ENCODE results near the gene CBLB.
"Not testable (repeated sequence)": the region's sequence is repeated elsewhere in the genome, so short reads cannot be mapped to it uniquely, and the experiment has no call there.

Gene CBLB

DNA sequence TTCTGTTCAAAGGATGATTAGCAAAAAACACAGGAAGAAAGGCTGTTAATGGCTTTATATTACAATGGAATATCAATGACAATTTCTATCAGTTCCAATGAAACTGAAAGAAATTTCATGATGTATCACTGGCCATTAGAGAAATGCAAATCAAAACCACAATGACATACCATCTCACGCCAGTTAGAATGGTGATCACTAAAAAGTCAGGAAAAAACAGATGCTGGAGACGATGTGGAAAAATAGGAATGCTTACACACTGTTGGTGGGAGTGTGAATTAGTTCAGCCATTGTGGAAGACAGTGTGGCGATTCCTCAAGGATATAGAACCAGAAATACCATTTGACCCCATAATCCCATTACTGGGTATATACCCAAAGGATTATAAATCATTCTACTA lies 53.5 kb downstream of the CBLB start:
- not testable (repeated sequence) for DNase-seq

- DNase-seq: no peak
Observed at GRCh38 chr3:105813710-105814109, 55.1 kb downstream of the CBLB start.

GRCh38 chr3:105812194-105812586 lies 56.6 kb downstream of the CBLB start:
- no peak for DNase-seq

- DNase-seq: no peak
Observed at GRCh38 chr3:105811518-105812193, 57.2 kb downstream of the CBLB start.

DNA sequence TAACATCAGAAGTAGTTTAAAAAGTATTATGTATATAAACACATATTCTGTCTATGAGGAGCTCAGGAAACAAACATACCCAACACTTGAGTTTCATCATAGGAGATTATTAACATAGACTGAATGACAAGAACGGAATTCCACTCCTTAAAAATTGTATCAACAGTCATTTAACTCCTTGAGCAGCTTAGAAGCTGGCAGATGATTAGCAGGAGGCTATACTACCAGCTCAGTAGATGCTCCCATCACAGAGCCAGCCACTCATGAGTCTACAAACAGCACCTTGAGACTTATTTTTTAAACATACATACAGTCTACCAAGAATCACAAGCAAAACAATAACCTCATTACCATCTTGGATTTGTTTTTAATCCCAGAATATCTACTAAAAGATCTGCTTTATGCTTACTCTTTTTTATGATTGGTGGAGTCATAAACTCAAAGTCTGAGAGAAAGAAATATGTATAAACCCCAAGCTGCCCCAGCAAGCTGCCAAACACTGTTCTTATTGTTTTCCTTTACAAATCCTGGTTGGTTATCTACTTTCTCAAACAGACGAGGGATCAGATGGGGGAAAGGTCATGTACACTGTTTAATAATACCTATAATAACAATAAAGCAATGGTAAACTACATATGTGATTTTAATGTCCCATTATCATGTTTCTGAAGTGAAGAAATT lies 59.5 kb downstream of the CBLB start:
- no peak for DNase-seq

- no peak for DNase-seq
Observed at GRCh38 chr3:105807701-105808100, 61.1 kb downstream of the CBLB start.

GRCh38 chr3:105807146-105807545 lies 61.7 kb downstream of the CBLB start:
- DNase-seq: no peak

DNA sequence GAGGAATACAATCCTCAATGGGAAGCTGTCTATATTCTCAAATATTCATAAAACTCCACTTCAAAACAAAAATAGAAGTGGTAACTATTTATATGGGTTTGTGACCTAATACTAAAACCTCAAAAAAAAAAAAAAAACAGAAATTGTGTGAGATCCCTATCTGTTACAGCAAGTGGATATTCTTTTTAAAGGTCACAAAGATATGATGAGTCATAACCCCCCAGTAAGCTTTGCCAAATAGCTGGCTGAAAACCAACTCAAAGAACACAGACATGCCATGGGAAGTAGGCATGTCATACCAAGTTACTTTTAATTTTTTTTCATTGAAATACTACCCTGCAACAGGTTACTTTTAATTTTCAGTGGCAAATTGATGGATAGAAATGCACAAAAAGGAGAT lies 62.5 kb downstream of the CBLB start:
- DNase-seq: no peak

DNA sequence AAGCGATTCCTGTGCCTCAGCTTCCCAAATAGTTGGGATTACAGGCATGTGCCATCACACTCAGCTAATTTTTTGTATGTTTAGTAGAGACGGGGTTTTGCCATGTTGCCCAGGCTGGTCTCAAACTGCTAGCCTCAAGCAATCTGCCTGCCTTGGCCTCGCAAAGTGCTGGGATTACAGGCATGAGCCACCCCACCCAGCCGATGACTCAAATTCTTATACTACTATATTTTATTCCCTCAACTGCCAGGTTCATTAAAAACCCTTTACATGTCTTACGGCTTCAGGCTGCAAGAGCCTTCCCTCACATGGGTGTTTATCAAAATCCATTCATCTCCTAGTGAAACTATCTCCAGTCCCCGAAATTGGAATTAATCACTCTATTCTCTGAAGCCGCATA lies 63.4 kb downstream of the CBLB start:
- no peak for DNase-seq

DNA sequence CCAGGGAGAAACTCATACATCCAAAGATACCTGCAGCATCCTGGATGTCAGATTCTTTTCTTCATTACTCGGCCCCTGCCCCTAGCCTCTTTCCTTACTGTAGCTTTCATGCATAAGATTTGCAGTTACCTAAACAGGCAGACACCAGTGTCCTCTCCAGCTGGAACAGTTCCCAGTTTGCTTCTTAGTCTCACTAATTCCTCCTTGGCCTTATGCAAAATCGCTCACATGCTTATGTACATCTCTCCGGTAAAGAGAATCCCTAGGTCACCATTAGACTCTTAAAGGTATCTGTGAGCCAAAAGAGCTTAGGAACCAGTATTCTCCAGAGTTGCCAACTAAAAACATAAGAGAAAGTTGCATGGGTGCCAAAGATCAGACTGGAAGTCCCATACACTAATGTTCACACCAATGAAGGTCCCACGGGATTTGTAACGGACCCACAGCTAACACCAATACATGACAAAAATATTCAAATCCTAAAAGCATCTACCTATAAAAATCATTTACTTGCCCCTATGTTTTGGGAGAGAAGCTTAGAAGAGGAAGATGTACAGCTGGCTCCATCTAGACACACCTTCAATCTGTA lies 66.6 kb downstream of the CBLB start:
- DNase-seq: no peak

DNA sequence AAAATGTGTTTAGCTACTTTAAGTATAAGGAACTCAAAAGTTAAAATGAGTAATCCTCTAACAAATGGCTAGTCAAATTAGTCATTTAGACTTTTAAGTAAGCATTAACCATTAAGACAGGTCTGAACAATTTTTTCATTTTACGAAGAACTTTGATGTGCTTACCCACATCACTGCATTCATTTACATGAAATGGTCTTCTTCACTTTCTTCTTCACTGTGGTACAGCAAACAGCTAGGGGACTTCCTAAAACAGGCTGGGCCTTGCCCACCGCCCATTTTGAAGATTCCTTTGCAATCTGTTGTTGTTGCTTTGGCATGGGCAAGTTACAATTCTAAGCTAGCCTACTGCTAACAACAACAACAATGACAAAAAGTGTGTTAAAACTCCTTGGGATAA lies 67.4 kb downstream of the CBLB start:
- no peak for DNase-seq

GRCh38 chr3:105800320-105800719 lies 68.5 kb downstream of the CBLB start:
- DNase-seq: no peak

DNA sequence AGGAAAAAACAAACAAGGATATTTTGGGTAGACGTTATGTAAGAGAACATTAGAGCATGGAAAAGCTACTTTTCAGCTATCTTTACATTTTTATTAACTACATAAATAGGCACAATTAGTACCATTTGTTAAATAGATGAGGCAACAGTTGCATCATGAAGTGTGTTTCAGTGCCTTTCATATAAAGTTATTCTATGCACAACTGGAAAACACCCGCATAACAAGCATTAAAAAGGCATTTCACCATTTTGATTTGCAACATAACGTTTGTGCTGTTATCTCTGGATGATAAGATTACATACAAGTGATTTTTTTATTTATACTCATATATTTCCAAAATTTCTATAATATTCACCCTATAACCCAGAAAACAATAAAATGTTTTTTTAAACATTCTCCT lies 69.5 kb downstream of the CBLB start:
- no peak for DNase-seq

GRCh38 chr3:105798381-105798934 lies 70.4 kb downstream of the CBLB start:
- DNase-seq: no peak

DNA sequence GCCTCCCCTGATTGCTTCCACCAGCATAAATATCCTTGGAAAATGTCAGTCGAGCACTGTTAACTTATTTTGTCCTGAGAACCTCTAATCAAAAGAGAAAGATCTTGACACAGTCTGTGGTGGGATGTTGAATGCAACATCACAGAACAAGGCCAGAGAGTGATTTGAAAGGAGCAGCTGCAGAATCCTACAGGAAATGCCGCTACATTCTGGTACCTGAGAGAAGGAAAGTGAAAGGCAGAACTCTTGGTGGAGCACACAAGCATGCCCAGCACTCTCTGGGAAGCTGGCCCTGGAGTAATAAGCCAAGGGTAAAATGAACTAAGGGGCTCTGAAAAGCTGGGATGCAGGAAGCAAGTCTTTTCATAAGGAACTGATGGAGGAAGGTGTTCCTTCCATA lies 75.8 kb downstream of the CBLB start:
- no peak for DNase-seq

GRCh38 chr3:105791919-105792786 lies 76.7 kb downstream of the CBLB start:
- DNase-seq: no peak

DNA sequence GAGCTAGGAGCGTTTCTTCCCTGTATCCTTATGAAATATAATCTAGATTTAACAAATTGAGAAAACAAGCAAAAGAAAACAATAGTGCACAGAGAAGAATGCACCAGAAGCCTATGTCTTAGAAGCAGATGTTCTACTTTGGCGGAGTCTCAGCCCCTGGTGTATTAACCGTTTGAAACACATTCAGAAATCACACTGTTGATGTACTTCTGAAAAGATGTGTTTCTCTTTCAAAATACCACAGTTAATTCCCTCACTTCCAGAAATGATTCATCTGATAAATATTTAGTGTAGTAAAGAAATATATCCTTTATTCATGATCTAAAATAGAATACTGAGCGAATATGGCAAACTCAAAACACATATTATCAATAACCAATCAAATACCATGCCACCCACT lies 77.7 kb downstream of the CBLB start:
- DNase-seq: no peak

DNA sequence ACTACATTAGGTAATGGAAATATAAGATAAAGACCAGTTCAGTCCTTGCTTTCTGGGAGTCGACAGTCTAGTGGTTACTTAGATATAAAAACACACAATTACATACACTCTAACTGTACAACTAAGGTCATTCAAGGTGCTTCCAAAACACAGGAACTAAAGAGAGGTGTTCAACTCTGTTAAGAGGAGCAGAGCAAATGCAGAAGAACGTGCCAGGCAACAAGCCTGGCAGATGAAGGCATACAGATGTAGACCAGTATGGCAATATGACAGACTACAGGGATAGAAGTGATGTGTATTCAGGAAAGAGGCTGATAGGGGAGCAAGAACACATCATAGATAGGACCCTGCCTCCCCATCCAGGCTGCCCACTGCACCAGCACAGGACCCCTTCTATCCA lies 78.3 kb downstream of the CBLB start:
- DNase-seq: no peak

- no peak for DNase-seq
Observed at GRCh38 chr3:105788593-105788992, 80.2 kb downstream of the CBLB start.

DNA sequence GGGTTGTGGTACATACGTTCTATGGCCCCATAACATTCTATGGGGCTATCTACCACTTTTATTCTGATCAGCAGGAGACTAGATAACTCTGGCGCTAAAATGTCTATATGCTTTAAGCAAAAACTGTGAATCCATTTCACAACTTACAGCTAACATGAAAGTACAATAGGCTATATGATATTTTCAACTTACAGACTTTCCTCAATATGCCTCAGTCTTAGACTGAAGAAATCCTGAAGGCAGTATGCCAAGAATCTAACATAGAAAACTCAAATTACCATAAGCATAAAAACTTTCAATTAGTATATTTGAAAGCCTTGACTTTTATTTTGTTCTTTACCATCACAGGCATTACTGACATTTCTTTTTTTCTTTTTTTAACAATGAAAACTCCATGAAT lies 81.4 kb downstream of the CBLB start:
- DNase-seq: no peak

- no peak for DNase-seq
Observed at GRCh38 chr3:105786990-105787389, 81.8 kb downstream of the CBLB start.

- no peak for DNase-seq
Observed at GRCh38 chr3:105786241-105786640, 82.6 kb downstream of the CBLB start.

GRCh38 chr3:105785803-105786202 lies 83.0 kb downstream of the CBLB start:
- no peak for DNase-seq

Data from stimulated activated naive CD4-positive, alpha-beta T cell treated with Interleukin-2 at 50 U/mL for 16 hours (primary cell).